SIG-M5 treated with dmso at 0.1 percent for 504 hours (cell line): ENCODE results near the gene KLK8.

Experiments used
- DNase-seq: peaks from one replicate; lab custom pipeline; 2025; ENCODE audit not compliant: unreplicated experiment; lab: John Stamatoyannopoulos, UW

KLK8 gene

GRCh38 chr19:51018745-51019543 lies 17.5 kb upstream of the KLK8 start:
- peak; percentile 5 for DNase-seq

GRCh38 chr19:51016798-51017683 lies 15.6 kb upstream of the KLK8 start:
- DNase-seq: peak; percentile 37

GRCh38 chr19:51015691-51016267 lies 14.4 kb upstream of the KLK8 start:
- no peak for DNase-seq

- DNase-seq: no peak
Measured at GRCh38 chr19:51014242-51014641, 12.8 kb upstream of the KLK8 start.

GRCh38 chr19:51012661-51013190 lies 11.3 kb upstream of the KLK8 start:
- DNase-seq: no peak

- DNase-seq: no peak
Measured at GRCh38 chr19:51010066-51010795, 8.8 kb upstream of the KLK8 start.

GRCh38 chr19:51009061-51009891 lies 7.9 kb upstream of the KLK8 start:
- DNase-seq: no peak

- DNase-seq: no peak
Measured at GRCh38 chr19:51007488-51007887, 6.1 kb upstream of the KLK8 start.

- no peak for DNase-seq
Measured at GRCh38 chr19:51006406-51006805, 5.0 kb upstream of the KLK8 start.

GRCh38 chr19:51005248-51005647 lies 3.8 kb upstream of the KLK8 start:
- no peak for DNase-seq

- DNase-seq: no peak
Measured at GRCh38 chr19:51003316-51003715, 1.9 kb upstream of the KLK8 start.

GRCh38 chr19:51002542-51003311 lies 1.3 kb upstream of the KLK8 start:
- no peak for DNase-seq

- DNase-seq: no peak
Measured at GRCh38 chr19:51002089-51002532, 707 bp upstream of the KLK8 start.

- DNase-seq: no peak
Measured at GRCh38 chr19:51000981-51001380, 423 bp downstream of the KLK8 start.

- DNase-seq: no peak
Measured at GRCh38 chr19:51000426-51000825, 978 bp downstream of the KLK8 start.

- DNase-seq: no peak
Measured at GRCh38 chr19:50998686-50999085, 2.7 kb downstream of the KLK8 start.

GRCh38 chr19:50998061-50998460 lies 3.3 kb downstream of the KLK8 start:
- no peak for DNase-seq

- no peak for DNase-seq
Measured at GRCh38 chr19:50994129-50994528, 7.3 kb downstream of the KLK8 start.

- DNase-seq: no peak
Measured at GRCh38 chr19:50992666-50993035, 8.8 kb downstream of the KLK8 start.
